Astrocyte of the hippocampus (primary cell): Measurements from ENCODE around the gene TAB2.
"Not testable (repeated sequence)": the region's sequence is repeated elsewhere in the genome, so short reads cannot be mapped to it uniquely, and the experiment has no call there.

Source experiments
- DNase-seq: peaks from one replicate; pipeline ENCODE4 v3.0.0; 2011; ENCODE audit warnings: low read depth, low spot score

TAB2 gene

GRCh38 chr6:149333266-149333620 lies 15.7 kb downstream of the TAB2 start:
- DNase-seq = no peak

GRCh38 chr6:149334201-149334600 lies 16.7 kb downstream of the TAB2 start:
- peak; percentile 73 for DNase-seq

GRCh38 chr6:149334682-149335160 lies 17.2 kb downstream of the TAB2 start:
- DNase-seq = peak; percentile 80

- DNase-seq = peak; percentile 48
Measured at GRCh38 chr6:149335924-149336608, 18.6 kb downstream of the TAB2 start.

- DNase-seq = peak; percentile 35
Measured at GRCh38 chr6:149336609-149336928, 19.1 kb downstream of the TAB2 start.

DNA sequence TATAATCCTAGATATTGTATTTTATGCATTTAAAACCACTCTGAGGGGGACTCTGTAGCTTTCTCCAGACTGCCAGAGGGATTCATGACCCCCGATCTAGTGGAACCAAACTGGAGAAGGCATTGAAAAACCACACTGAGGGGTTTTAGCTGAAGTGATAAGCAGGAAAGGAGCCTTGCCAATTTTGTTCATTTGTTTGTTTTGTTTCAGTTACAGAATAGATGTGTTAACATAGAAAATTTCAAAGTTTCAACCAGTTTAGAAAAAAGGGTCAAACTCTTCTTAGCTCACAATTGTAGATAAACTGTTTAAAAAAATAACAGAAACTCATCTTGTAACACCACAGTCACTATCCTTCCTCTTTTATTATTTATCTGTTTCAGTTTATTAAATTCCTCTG lies 19.8 kb downstream of the TAB2 start:
- no peak for DNase-seq

DNA sequence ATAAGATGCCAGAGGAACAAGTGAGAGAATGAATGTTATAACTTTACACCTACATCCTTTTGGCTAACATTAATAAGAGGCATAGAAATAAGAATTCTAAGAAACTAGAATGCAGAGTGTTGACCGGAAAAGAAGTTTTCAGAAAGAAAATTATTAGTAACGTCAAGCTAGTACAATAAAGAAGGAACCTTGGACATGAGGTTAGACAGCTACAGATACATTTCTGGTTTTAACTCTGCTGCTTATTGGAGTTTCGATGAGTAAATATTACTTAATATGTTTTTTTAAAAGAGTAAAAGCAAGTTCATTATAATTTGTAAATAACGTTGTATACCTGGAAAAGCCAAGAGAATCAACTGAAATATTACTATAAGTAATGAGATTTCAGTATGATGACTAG lies 22.7 kb downstream of the TAB2 start:
- DNase-seq = no peak

DNA sequence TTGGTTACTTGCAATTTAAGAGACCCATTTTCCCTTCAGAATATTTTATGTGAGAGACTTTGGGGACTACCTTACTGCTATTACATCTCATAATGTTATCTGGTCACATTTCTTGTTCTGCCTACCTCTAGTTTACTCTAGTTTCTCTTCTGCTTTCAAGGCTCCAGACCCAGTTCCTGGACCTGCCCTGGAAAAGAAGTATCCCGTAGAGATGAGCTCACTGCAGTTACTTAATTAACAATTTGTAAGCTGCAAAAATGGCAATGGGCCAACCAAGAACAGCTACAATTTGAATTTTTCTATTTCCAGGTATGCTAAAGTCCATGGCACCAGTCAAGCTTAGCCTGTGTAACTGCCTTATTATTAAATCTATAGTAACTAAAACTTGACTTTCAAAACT lies 25.0 kb downstream of the TAB2 start:
- DNase-seq = no peak

- no peak for DNase-seq
Measured at GRCh38 chr6:149343501-149343900, 26.0 kb downstream of the TAB2 start.

- no peak for DNase-seq
Measured at GRCh38 chr6:149346078-149346477, 28.6 kb downstream of the TAB2 start.

- DNase-seq = peak; percentile 75
Measured at GRCh38 chr6:149347067-149347466, 29.6 kb downstream of the TAB2 start.

GRCh38 chr6:149349279-149349678 lies 31.8 kb downstream of the TAB2 start:
- not testable (repeated sequence) for DNase-seq

- DNase-seq = no peak
Measured at GRCh38 chr6:149354009-149354408, 36.5 kb downstream of the TAB2 start.

DNA sequence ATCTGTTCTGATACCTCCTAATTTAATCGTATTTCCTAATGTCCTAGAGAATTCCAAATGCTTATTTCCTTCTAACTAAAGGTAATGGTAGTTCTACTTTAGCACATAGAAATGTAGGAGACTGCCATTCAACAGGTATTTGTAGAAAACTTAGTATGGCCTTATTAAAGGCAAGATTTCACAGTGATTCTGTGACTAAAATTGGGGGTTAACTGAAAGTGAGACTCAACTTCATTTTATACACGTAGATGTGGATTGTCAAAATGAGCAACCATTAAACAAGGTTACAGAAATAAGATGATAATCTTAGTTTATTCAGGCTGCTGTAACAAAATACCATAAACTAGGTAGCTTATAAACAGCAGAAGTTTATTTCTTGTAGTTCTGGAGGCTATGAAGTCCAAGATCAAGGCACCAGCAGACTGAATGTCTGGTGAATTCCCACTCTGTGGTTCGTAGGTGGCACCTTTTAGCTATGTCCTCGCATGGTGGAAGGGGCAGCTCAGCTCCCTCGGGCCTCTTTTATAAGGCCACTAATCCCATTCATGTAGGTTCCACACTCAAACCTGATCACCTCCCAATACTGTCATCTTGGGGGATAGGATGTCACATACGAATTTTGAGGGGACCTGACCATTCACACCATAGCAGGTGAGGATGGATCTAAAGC lies 38.7 kb downstream of the TAB2 start:
- DNase-seq = no peak

DNA sequence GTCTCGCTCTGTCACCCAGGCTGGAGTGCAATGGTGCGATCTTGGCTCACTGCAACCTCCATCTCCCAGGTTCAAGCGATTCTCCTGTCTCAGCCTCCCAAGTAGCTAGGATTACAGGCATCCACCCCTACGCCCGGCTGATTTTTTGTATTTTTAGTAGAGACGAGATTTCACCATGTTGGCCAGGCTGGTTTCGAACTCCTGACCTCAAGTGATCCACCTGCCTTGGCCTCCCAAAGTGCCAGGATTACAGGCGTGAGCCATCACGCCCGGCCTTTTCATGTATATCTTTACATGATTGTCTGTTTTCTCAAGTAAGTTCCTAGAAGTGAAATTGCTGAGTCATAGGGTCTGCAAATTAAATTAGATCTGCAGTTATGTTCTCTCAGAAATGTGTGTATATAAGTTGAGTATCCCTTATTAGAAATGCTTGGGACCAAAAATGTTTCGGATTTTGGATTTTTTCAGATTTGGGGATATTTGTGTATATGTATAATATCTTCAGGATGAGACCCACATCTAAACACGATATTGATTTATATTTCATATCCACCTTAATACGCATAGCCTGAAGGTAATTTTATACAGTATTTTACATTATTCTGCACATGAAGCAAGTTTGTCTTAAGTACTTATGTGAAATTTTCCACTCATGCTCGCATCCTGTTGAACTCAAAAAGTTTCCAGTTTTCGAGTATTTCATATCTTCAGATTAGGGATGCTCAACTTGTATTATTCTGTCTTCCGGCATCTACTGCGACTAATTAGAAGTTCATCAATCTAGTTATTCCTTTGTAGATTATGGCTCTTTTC lies 40.4 kb downstream of the TAB2 start:
- no peak for DNase-seq

DNA sequence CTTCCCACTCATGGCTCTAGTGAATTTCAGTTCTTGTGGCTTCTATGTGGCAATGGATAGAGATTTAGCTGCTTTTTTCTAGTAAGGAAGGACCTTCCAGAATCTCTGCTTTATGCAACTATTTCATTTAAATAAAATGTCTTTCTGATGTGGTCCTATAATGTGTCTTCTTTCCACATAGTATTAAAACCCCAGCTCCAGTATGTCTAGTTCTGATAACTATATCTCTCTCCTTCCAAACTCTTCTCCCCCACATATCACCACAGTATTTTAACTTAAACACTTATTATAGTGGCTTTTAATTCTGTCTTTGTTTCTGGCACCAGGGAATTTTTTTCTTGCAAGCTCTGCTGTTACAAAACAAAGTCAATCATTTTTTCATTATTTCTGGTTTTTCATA lies 41.9 kb downstream of the TAB2 start:
- DNase-seq = no peak

DNA sequence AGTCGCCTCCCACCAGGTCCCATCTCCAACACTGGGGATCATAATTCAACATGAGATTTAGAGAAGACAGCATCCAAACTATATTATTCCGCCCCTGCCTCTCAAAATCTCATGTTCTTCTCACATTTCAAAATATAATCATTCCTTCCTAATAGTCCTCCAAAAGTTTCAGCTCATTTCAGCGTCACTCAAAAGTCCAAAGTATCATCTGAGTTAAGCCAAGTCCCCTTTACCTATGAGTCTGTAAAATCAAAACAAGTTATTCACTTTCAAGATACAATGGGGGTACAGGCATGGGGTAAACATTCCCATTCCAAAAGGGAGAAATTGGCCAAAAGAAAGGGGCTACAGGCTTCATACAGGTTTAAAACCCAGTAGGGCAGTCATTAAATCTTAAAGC lies 43.0 kb downstream of the TAB2 start:
- no peak for DNase-seq

- DNase-seq = no peak
Measured at GRCh38 chr6:149362289-149362688, 44.8 kb downstream of the TAB2 start.

- DNase-seq = peak; percentile 35
Measured at GRCh38 chr6:149363154-149363553, 45.6 kb downstream of the TAB2 start.

DNA sequence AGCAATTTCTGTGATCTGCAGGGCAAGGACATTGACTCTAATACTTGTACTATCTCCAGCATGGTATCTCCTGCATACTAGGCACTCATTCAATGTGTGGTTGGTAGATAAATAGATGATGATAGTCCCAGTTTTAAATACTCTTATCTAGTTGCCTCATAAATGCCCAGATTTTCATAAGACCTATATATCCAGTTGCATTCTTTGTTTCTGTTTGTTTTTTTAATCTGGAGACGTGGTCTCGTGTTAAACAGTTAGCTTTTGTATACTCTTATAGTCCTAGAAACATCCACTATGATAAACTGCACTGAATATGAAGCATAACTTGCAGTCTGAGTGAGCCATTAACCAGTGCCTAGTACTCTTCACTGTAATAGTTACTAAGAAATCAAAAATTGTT lies 47.0 kb downstream of the TAB2 start:
- DNase-seq = no peak

- no peak for DNase-seq
Measured at GRCh38 chr6:149365197-149365596, 47.7 kb downstream of the TAB2 start.

GRCh38 chr6:149366267-149366921 lies 48.9 kb downstream of the TAB2 start:
- DNase-seq = no peak
